SK-N-SH treated with all-trans-retinoic acid at 6 μM for 48 hours (cell line): ENCODE measurements around the gene MGST1.

Experiments
- ARNTL ChIP-seq: fragments of 450-650 bp; formaldehyde crosslinking; IDR thresholded peaks from 2 replicates; pipeline ENCODE4 v1.5.0; 2020; ENCODE audit warnings: low read depth, mild to moderate bottlenecking, moderate library complexity, borderline replicate concordance
- ESRRG ChIP-seq: fragments of 250-450 bp; sonication (Bioruptor Pico); IDR thresholded peaks from 2 replicates; pipeline ENCODE4 v1.6.1; 2021; ENCODE audit warnings: mild to moderate bottlenecking
- RARB ChIP-seq: fragments of 250-450 bp; sonication (Bioruptor Pico); IDR thresholded peaks from 2 replicates; pipeline ENCODE4 v1.8.0; 2021; ENCODE audit warnings: mild to moderate bottlenecking, moderate library complexity
- TCF4 ChIP-seq: fragments of 250-450 bp; sonication (Bioruptor Pico); IDR thresholded peaks from 2 replicates; pipeline ENCODE4 v1.8.0; 2021; ENCODE audit warnings: mild to moderate bottlenecking, moderate library complexity, borderline replicate concordance
- ZC3H10 ChIP-seq: fragments of 250-450 bp; sonication (Bioruptor Pico); IDR thresholded peaks from 2 replicates; pipeline ENCODE4 v1.5.1; 2021; ENCODE audit warnings: mild to moderate bottlenecking, moderate library complexity
- ZFP30 ChIP-seq: fragments of 450-650 bp; formaldehyde crosslinking; IDR thresholded peaks from 2 replicates; pipeline ENCODE4 v1.5.0; 2022; ENCODE audit warnings: mild to moderate bottlenecking, moderate library complexity
- ZNF8 ChIP-seq: fragments of 450-650 bp; formaldehyde crosslinking; IDR thresholded peaks from 2 replicates; pipeline ENCODE4 v1.5.0; 2020; ENCODE audit warnings: mild to moderate bottlenecking, moderate library complexity
- TF ChIP-seq, protein P1 (sequence below): fragments of 250-450 bp; sonication (Bioruptor Pico); IDR thresholded peaks from 2 replicates; pipeline ENCODE4 v1.8.0; 2021; ENCODE audit warnings: low read depth, mild to moderate bottlenecking, moderate library complexity, borderline replicate concordance
- TF ChIP-seq, protein P2 (sequence below): fragments of 250-450 bp; sonication (Bioruptor Pico); IDR thresholded peaks from 2 replicates; pipeline ENCODE4 v1.8.0; 2020; ENCODE audit warnings: mild to moderate bottlenecking, moderate library complexity, borderline replicate concordance

DNA sequence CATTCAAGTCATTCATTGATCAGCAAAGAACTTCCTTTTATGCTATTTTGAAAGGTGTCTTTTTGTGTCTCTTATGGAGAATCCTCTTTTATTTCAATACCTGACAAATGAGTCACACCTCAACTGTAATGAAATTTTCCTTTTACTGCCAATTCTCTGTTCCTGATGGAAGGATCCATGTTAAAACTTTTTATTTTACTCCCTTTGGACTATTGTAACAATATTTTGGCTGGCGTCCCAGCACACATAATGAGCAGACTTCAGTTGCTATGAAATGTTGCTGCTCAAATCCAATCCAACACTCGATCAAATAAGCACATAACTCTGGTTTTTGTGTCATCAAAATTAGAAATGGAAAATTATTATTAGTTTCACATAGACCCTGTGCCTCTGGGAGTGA, 48.0 kb upstream of the MGST1 start:
- TF ChIP-seq RARB (no peak), ZFP30 (no peak), ZC3H10 (CRISPR knock-in tag) (no peak), ZNF8 (CRISPR knock-in tag) (no peak), ARNTL (CRISPR knock-in tag) (no peak), TCF4 (CRISPR knock-in tag) (no peak), ESRRG (CRISPR knock-in tag) (no peak)
- TF ChIP-seq, protein P1, sequence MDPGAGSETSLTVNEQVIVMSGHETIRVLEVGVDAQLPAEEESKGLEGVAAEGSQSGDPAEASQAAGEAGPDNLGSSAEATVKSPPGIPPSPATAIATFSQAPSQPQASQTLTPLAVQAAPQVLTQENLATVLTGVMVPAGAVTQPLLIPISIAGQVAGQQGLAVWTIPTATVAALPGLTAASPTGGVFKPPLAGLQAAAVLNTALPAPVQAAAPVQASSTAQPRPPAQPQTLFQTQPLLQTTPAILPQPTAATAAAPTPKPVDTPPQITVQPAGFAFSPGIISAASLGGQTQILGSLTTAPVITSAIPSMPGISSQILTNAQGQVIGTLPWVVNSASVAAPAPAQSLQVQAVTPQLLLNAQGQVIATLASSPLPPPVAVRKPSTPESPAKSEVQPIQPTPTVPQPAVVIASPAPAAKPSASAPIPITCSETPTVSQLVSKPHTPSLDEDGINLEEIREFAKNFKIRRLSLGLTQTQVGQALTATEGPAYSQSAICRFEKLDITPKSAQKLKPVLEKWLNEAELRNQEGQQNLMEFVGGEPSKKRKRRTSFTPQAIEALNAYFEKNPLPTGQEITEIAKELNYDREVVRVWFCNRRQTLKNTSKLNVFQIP (CRISPR knock-in tag): no peak
- TF ChIP-seq, protein P2, sequence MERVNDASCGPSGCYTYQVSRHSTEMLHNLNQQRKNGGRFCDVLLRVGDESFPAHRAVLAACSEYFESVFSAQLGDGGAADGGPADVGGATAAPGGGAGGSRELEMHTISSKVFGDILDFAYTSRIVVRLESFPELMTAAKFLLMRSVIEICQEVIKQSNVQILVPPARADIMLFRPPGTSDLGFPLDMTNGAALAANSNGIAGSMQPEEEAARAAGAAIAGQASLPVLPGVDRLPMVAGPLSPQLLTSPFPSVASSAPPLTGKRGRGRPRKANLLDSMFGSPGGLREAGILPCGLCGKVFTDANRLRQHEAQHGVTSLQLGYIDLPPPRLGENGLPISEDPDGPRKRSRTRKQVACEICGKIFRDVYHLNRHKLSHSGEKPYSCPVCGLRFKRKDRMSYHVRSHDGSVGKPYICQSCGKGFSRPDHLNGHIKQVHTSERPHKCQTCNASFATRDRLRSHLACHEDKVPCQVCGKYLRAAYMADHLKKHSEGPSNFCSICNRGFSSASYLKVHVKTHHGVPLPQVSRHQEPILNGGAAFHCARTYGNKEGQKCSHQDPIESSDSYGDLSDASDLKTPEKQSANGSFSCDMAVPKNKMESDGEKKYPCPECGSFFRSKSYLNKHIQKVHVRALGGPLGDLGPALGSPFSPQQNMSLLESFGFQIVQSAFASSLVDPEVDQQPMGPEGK (CRISPR knock-in tag): no peak
